HG02623 (cell line): ENCODE data around the gene CDH10.

Experiments
- ATAC-seq: cut with Tn5 transposase; IDR thresholded peaks from one replicate; pipeline ENCODE4 v1.9.1; 2021; ENCODE audit warnings: moderate library complexity; ENCODE audit not compliant: unreplicated experiment

The CDH10 gene

GRCh38 chr5:24644761-24645160, at the start of gene CDH10:
Gene CDH10 (minus strand): TSS chr5:24644978. CDS start chr5:24593490, 51,488 bp downstream.
- no peak for ATAC-seq

DNA sequence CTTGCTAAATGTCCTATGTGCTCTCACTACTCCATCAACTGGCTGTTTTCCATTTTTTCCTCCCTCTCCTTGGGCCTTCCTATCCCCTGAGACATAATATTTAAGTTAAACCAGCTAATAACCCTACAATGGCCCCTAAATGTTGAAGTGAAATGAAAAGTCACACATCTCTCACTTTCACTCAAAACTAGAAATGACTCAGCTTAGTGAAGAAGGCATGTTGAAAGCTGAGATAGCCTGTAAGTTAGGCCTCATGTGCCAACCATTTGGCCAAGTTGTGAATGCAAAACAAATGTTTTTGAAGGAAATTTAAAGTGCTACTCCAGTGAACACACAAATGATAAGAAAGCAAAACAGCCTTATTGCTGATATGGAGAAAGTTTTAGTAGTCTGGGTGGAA, 48.8 kb upstream of the CDH10 start:
- ATAC-seq: no peak

GRCh38 chr5:24691074-24691473, 46.3 kb upstream of the CDH10 start:
- ATAC-seq: no peak

DNA sequence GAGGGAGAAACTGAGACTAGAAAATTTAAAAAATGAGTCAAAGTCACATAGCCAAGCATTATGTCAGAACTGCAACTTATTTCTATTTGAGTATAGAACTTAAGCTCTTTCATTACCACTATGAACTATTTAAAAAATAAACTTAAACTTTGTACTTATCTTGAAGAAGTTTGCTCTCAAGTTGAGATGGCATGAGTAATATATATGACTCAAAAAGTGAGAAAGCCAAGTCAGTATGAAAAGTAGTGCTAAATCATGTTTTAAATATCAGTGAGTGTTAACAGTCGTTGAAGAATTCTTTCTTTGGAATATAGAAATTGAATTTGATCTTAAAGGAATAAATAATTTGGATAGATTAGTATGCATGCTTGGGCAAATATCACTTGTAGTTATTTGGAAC, 36.3 kb upstream of the CDH10 start:
- no peak for ATAC-seq

GRCh38 chr5:24668050-24668449, 23.3 kb upstream of the CDH10 start:
- no peak for ATAC-seq

DNA sequence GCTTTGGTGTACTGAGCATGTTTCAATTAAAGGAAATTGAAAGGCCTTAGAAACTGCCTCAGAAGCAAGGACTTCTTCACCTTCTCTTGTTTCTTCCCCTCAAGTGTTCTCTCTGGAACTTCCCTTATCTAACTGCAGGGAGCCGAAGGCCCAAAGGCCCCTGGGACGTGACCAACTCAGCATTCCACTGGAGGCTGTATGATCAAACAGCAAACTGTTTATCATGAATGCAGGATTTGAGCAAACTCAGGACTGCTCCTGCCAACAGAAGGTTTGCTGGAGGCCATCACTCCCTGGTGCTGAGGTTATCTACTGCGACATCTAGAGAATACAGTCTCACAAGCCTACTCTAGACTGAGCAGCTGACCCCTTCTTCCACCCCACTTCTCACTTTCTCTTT, 4.8 kb upstream of the CDH10 start:
- ATAC-seq: no peak

- no peak for ATAC-seq
These were observed 2.1 kb upstream of the CDH10 start for GRCh38 chr5:24646915-24647314.

DNA sequence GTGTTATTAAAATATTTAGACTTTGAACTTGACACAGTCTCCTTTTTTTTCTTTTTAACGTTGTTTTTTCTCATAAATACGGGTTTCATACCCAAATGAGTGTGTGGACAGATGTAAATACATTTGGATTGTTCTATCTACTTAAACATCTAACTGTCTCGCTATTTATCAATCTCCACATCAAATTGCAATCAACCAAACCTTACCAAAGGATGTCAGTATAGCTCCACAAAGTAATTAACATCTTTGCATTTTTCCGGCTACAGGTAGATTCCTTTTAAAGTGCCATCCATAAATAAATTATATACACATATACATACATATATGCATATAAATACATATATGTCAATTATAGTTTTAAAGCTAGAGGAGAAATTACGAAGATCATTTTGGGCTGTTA, 705 bp upstream of the CDH10 start:
- ATAC-seq: no peak

- ATAC-seq: no peak
These were observed 898 bp downstream of the CDH10 start for GRCh38 chr5:24643880-24644279.

- ATAC-seq: no peak
These were observed 1.6 kb downstream of the CDH10 start for GRCh38 chr5:24643156-24643555.

DNA sequence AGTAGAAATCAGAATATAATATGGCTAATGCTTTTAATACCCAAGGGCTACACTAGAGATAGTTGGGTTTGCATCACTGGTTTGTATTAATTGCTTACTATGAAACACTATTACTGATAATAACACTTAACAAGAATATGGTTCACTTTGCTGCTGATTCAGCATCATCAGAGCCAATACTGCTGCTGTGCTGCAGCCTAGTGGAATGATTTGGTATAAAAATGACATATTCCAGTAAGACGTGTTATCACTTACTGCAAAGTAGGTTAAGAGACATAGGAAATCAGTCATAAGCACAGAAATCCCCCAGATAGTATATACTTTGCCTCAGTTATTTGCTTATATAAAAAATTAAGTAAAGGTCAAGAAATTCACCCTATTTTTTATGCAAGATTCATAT, 2.8 kb downstream of the CDH10 start:
- peak; percentile 65 for ATAC-seq

- no peak for ATAC-seq
These were observed 9.6 kb downstream of the CDH10 start for GRCh38 chr5:24635209-24635608.

DNA sequence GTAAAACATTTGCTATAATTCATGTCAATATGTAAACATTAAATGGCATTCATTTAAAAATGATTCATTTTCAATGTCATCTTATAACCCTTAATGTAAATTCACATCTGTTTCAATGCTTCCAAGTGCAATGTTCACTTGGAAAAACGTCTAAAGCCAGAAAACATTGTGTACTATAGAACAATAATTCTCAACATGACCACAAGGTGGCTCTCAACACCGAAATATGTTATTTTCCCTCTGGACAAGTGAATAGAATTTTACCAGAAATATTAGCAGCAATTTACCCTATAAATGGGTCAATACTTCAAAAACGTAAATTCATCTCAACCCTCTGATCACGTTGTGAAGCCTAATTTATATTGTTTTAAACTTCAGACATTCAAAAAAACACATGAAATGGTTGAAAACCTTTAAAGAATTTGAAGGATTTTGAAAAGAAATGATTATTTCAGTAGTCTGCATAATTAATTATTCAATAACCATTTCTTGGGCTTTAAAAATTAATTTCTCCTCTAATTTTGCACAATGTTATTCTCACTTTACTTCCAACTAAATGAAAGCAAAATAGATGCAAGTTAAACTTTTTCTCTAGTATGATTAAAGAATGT, 11.0 kb downstream of the CDH10 start:
- peak; percentile 86 for ATAC-seq

- ATAC-seq: no peak
These were observed 12.4 kb downstream of the CDH10 start for GRCh38 chr5:24632353-24632752.

DNA sequence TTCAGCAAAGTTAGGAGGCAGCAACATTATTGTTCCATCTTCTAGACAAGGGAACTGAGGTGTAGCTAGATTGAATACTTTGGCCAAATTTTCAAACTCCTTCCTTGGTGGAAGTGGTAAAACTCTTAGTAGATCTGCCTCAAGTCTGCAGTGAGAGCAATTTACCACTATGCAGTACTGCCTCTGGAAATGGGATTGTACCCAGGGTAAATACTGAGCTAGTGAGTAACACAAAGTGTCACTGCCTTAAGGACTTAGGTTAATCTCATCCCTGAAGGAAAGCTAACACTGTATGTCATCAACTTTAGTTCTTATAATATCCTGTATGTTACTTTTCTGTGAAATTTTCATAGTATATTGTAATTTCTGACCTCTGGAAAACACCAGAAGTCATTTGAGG, 13.9 kb downstream of the CDH10 start:
- ATAC-seq: no peak

- no peak for ATAC-seq
These were observed 15.0 kb downstream of the CDH10 start for GRCh38 chr5:24629798-24630197.

DNA sequence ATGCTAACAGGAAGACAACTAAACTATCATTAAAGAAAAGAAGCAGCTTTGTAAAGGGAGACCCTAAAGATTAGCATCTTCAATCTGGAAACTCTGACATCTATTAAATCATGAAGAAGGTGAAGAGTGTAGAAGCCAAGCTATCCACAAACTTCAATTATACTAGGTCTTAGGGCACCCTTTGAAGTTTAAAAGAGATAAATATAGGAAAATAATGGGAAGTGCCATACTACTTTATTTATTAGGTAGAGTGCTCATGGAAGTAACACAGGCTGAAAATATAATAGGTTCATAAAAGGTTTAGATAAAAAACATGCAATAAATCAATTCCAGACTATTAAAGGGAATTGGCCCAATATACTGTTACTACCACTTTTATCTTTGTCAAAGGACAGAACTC, 19.9 kb downstream of the CDH10 start:
- no peak for ATAC-seq

DNA sequence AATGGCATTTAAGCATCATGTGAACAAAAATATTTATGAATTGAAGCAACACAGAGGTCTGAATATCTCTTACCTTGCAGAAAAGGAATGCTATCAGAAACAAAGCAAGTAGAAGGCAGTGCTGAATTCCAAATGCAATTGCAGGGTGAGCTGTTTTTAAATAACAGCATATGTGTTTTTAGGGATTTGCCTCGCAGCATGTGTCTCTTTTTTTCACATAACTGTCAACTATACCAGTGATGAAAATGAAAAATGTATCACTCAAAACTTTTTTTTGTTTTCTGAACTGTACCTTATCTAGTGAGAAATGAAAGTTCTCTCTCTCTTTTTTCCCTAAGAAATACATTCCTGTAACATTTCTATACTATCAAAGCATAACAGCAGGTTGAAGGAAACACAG, 21.2 kb downstream of the CDH10 start:
- no peak for ATAC-seq

- no peak for ATAC-seq
These were observed 21.7 kb downstream of the CDH10 start for GRCh38 chr5:24623031-24623430.

GRCh38 chr5:24621792-24622191, 23.0 kb downstream of the CDH10 start:
- ATAC-seq: no peak

DNA sequence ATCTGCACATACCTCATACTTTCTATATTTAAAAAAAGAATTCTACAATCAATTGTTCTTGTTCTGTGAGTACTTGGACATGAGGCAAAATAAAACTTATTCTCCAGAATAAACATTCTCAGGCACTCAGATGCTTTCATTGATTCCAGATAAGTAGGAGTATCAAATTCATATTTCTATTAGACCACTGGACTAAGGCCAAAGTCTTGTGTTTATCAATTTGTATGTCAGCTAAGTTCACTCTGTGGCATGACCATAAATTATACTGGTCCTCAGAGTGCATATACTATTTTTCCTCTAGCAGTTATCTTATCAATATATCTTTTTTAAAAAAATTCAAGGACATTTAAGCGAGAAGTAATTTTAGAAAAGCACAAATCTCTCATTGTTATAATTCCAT, 28.2 kb downstream of the CDH10 start:
- no peak for ATAC-seq

GRCh38 chr5:24615159-24615558, 29.6 kb downstream of the CDH10 start:
- ATAC-seq: no peak

DNA sequence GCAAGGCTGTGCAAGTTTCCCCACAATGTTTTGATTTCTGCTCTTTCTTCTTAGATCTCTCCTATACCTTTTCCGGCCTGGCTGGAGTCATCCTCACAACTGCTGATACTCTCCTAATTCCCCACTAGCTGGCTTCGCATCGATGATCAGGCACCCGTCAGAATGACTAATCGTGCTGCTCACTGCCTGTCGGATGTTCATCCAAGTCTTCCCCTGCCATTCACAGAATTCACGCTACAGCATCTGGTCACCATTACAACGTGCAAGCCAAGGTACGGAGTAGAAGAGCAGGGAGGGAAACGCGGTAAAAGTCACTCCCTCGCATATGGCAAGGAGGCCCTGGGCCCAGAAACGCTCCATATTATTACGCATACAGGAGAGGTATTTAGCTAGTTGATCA, 35.1 kb downstream of the CDH10 start:
- ATAC-seq: no peak

- no peak for ATAC-seq
These were observed 37.8 kb downstream of the CDH10 start for GRCh38 chr5:24606971-24607370.
